HepG2 (cell line): ENCODE measurements around the gene ZNF483. TPM values are rescaled to one million over a fixed set of nuclear protein-coding genes. Genes with fewer than 3 reads are reported as not detected.

Source experiments
- GRHL1 ChIP-seq: sonication (generic); formaldehyde crosslinking; conservative IDR thresholded peaks from 2 replicates; pipeline ENCODE4 v1.8.0; 2022; ENCODE audit warnings: missing genetic modification reagents
- HNF4G ChIP-seq, 2 experiments: sonication (generic) in 1 of 2; formaldehyde crosslinking in 1 of 2; IDR thresholded peaks; 2 replicates each; pipeline versions ENCODE4 v1.4.0 to v1.6.1; 2011 to 2020; ENCODE audit warnings: borderline replicate concordance in 2 of 2, low read depth in 2 of 2, mild to moderate bottlenecking in 2 of 2, low read length in 1 of 2, missing genetic modification reagents in 1 of 2, moderate library complexity in 1 of 2
- MAZ ChIP-seq, 2 experiments: sonication (generic) in 1 of 2; formaldehyde crosslinking in 1 of 2; IDR thresholded peaks; 2 replicates each; pipeline versions ENCODE4 v1.5.0 to v1.6.1; 2012 to 2020; ENCODE audit warnings: low read depth in 2 of 2, mild to moderate bottlenecking in 2 of 2, borderline replicate concordance in 1 of 2, improper control_type of control experiment in 1 of 2, low read length in 1 of 2, missing genetic modification reagents in 1 of 2, moderate library complexity in 1 of 2
- NAIF1 ChIP-seq: sonication (generic); formaldehyde crosslinking; IDR thresholded peaks from 2 replicates; pipeline ENCODE4 v1.5.0; 2020; ENCODE audit warnings: mild to moderate bottlenecking, missing genetic modification reagents, borderline replicate concordance
- SRSF9 ChIP-seq: fragments of 200-400 bp; formaldehyde crosslinking; IDR thresholded peaks from 2 replicates; pipeline ENCODE4 v1.6.1; 2018; ENCODE audit warnings: borderline replicate concordance, mild to moderate bottlenecking, low read depth, low read length; ENCODE audit not compliant: insufficient read depth, poor library complexity, severe bottlenecking
- THAP9 ChIP-seq: sonication (generic); formaldehyde crosslinking; IDR thresholded peaks from 2 replicates; pipeline ENCODE4; 2020; ENCODE audit warnings: missing genetic modification reagents, mild to moderate bottlenecking, borderline replicate concordance
- ZNF275 ChIP-seq: sonication (generic); formaldehyde crosslinking; IDR thresholded peaks from 2 replicates; pipeline ENCODE4 v1.8.0; 2022; ENCODE audit warnings: missing genetic modification reagents, mild to moderate bottlenecking, inconsistent platforms, borderline replicate concordance
- ZNF318 ChIP-seq: sonication (generic); formaldehyde crosslinking; IDR thresholded peaks from 2 replicates; pipeline ENCODE4 v1.4.0; 2020; ENCODE audit warnings: mild to moderate bottlenecking, missing genetic modification reagents
- polyA plus RNA-seq, 8 experiments: library from polyadenylated mRNA; depleted of rRNA in 3 of 8; stranded (reverse) in 7 of 8; unstranded in 1 of 8; fragments of >200 nt; fragmentation: Illumina TruSeq in 4 of 8; extraction: Trizol in 4 of 8; gene quantifications; 2 replicates each; pipeline versions ENCODE4 v1.2.1 to v1.2.3, GENCODE V29; 2011 to 2016; ENCODE audit warnings: low read depth in 4 of 8, missing spikeins in 1 of 8, mixed read lengths in 1 of 8; ENCODE audit not compliant: insufficient read depth in 1 of 8
- total RNA-seq, 5 experiments: library from RNA; depleted of rRNA; stranded (reverse); fragments of >200 nt; fragmentation: Illumina TruSeq; extraction: Trizol; gene quantifications; 2 replicates each; pipeline ENCODE4 v1.2.3, GENCODE V29; 2016; ENCODE audit warnings: low read depth in 1 of 5

ZNF483 gene
- total and polyA plus RNA-seq, 2 of the 13 experiments (the other 11 are each of a cell fraction or from before 2014, with no cell fraction given) = 2.0 to 9.5 TPM

GRCh38 chr9:111482694-111483438, 42.1 kb upstream of the ZNF483 start (continued):
- no peak for TF ChIP-seq ZNF318
- TF ChIP-seq NAIF1 (CRISPR knock-in tag) = no peak
- peak; percentile 67; the same call in 1 of the 2 replicates for TF ChIP-seq MAZ (IDR thresholded peaks at IDR 0.05; ENCODE audit: borderline replicate concordance, low read depth, low read length)
- TF ChIP-seq MAZ (CRISPR knock-in tag; IDR thresholded peaks at IDR 0.05; ENCODE audit: low read depth) = no peak; the same call in 1 of the 2 replicates
- no peak for TF ChIP-seq ZNF275
- TF ChIP-seq SRSF9 = no peak
- no peak for TF ChIP-seq HNF4G (IDR thresholded peaks at IDR 0.05; ENCODE audit: borderline replicate concordance, low read depth, low read length)
- no peak for TF ChIP-seq HNF4G (CRISPR knock-in tag; IDR thresholded peaks at IDR 0.05; ENCODE audit: borderline replicate concordance, low read depth)
- 0 out of 2 replicates have a peak, but pooled peaks have one; percentile 44 for TF ChIP-seq THAP9 (CRISPR knock-in tag)
- TF ChIP-seq GRHL1 (CRISPR knock-in tag) = no peak
